Body of pancreas (tissue), 4 donors: ENCODE measurements around the gene ANKMY1. TPM values are rescaled to one million over a fixed set of nuclear protein-coding genes. Genes with fewer than 3 reads are reported as not detected.

ENCODE experiments used
- ATAC-seq: fragments of 150-250 bp; one replicate; pipeline ENCODE4 v1.9.1; 2016
- DNase-seq, 4 donors: peaks; one replicate each; pipeline ENCODE4 v3.0.0-alpha.2; 2019
- H3K27ac ChIP-seq, 4 donors: fragments of 200-600 bp; sonication (generic); 1 replicate in 3 of 4; 2 replicates in 1 of 4; pipeline versions ENCODE4 v1.5.1 to v1.6.1; 2016 to 2019; ENCODE audit warnings: mild to moderate bottlenecking in 1 of 4, mixed read lengths in 1 of 4, moderate library complexity in 1 of 4
- H3K27me3 ChIP-seq, 2 donors: fragments of 200-600 bp; sonication (generic); one replicate each; pipeline ENCODE4 v1.6.0; 2016; ENCODE audit warnings: mild to moderate bottlenecking in 1 of 2
- H3K36me3 ChIP-seq, 2 donors: fragments of 200-600 bp; sonication (generic); replicated peaks in 1 of 2; 2 replicates each; pipeline ENCODE4 v1.5.1; 2016; ENCODE audit warnings: low read depth in 2 of 2; ENCODE audit not compliant: insufficient read depth in 1 of 2
- H3K4me1 ChIP-seq: fragments of 200-600 bp; sonication (generic); one replicate; pipeline ENCODE4 v1.6.0; 2016
- H3K4me3 ChIP-seq, 2 donors: fragments of 200-600 bp; sonication (generic); 1 replicate in 1 of 2; 2 replicates in 1 of 2; pipeline ENCODE4 v1.5.1; 2016 to 2019
- H3K9me3 ChIP-seq, 3 donors: fragments of 200-600 bp; sonication (generic); 1 replicate in 2 of 3; 2 replicates in 1 of 3; pipeline ENCODE4 v1.5.1; 2016
- CTCF ChIP-seq, 7 experiments: fragments of 450-650 bp in 4 of 7; fragments of 200-600 bp in 3 of 7; sonication (generic) in 3 of 7; IDR thresholded peaks; one replicate each; pipeline ENCODE4 v1.5.1; 2016 to 2019; ENCODE audit warnings: antibody characterized with exemption in 7 of 7
- POLR2A ChIP-seq, 3 donors: fragments of 450-650 bp; IDR thresholded peaks; one replicate each; pipeline ENCODE4 v1.6.1; 2016; ENCODE audit warnings: antibody characterized with exemption in 3 of 3, mild to moderate bottlenecking in 2 of 3
- WGBS, 2 donors: methylation state at CpG; one replicate each; pipeline ENCODE4 v1.1.5; 2017; 5-methylcytosine and 5-hydroxymethylcytosine counted together
- intact Hi-C: fragments of 100-400 bp; cut with DNase I; formaldehyde crosslinking; loops from one replicate; pipeline ENCODE4 v1.15.1; 2023
- total RNA-seq, 2 donors: library from RNA; depleted of rRNA; stranded (reverse); fragments of >200 nt; gene quantifications; one replicate each; pipeline ENCODE4 v1.1.0, GENCODE V29; 2016

Gene ANKMY1
- total RNA-seq, 2 donors from 2014 or later: 17.9 to 26.0 TPM

GRCh38 chr2:240448387-240449274 lies 109.2 kb downstream of the ANKMY1 start:
- intact Hi-C loops: loop anchor here (10.0 kb wide), 1 partner anchor 304 kb away; the partner anchor contains the start of gene OTOS
- WGBS, 2 donors: 60 to 84% methylated on average over 2 to 13 of the region's 23 CpGs
- H3K4me3 ChIP-seq: no peak overlapping the region
- no peak for TF ChIP-seq POLR2A (IDR thresholded peaks at IDR 0.05)
- TF ChIP-seq CTCF (IDR thresholded peaks at IDR 0.05): no peak
- ATAC-seq: no peak
- no peaks in the 10 kb centered on the region for H3K36me3 ChIP-seq
- DNase-seq: no peak
- H3K27ac ChIP-seq: no peak overlapping the region
- peaks cover 12% of the 10 kb centered on the region for H3K4me1 ChIP-seq
- H3K27me3 ChIP-seq: no peaks in the 10 kb centered on the region
- no peaks in the 10 kb centered on the region for H3K9me3 ChIP-seq

- no peaks in the 10 kb centered on the region for H3K27me3 ChIP-seq
- no peaks in the 10 kb centered on the region for H3K9me3 ChIP-seq
- DNase-seq (no peak), ATAC-seq (no peak)
- H3K4me3 ChIP-seq: no peak overlapping the region
- H3K36me3 ChIP-seq: no peaks in the 10 kb centered on the region
- peaks cover 11% of the 10 kb centered on the region for H3K4me1 ChIP-seq
- H3K27ac ChIP-seq: no peak overlapping the region
- intact Hi-C loops: loop anchor here (10.0 kb wide), 1 partner anchor 303 kb away; the partner anchor contains the start of gene OTOS
- TF ChIP-seq CTCF (IDR thresholded peaks at IDR 0.05) (no peak), POLR2A (IDR thresholded peaks at IDR 0.05) (no peak)
- 81 to 87% methylated on average over 3 to 15 of the region's 15 CpGs for WGBS, 2 donors
Observed at GRCh38 chr2:240447934-240448333, 109.9 kb downstream of the ANKMY1 start.

GRCh38 chr2:240447331-240447730 lies 110.5 kb downstream of the ANKMY1 start:
- ATAC-seq (no peak), DNase-seq (no peak)
- TF ChIP-seq POLR2A (IDR thresholded peaks at IDR 0.05) (no peak), CTCF (IDR thresholded peaks at IDR 0.05) (no peak)
- Histone ChIP-seq H3K4me1 (peaks cover 9% of the 10 kb centered on the region), H3K9me3 (no peaks in the 10 kb centered on the region), H3K4me3 (no peak overlapping the region), H3K36me3 (no peaks in the 10 kb centered on the region), H3K27ac (no peak overlapping the region), H3K27me3 (no peaks in the 10 kb centered on the region)
- intact Hi-C loops: loop anchor here (10.0 kb wide), 1 partner anchor 303 kb away; the partner anchor contains the start of gene OTOS
- WGBS, 2 donors: 75 to 76% methylated on average over 8 to 10 of the region's 22 CpGs

- Histone ChIP-seq H3K4me3 (no peak overlapping the region), H3K27ac (no peak overlapping the region), H3K27me3 (no peaks in the 10 kb centered on the region), H3K9me3 (no peaks in the 10 kb centered on the region), H3K36me3 (no peaks in the 10 kb centered on the region), H3K4me1 (peaks cover 3% of the 10 kb centered on the region)
- ATAC-seq: no peak
- 79 to 94% methylated on average over 5 to 12 of the region's 12 CpGs for WGBS, 2 donors
- TF ChIP-seq CTCF (IDR thresholded peaks at IDR 0.05) (no peak), POLR2A (IDR thresholded peaks at IDR 0.05) (no peak)
- no peak for DNase-seq
- intact Hi-C loops: loop anchor here (10.0 kb wide), 1 partner anchor 302 kb away; the partner anchor contains the start of gene OTOS
Observed at GRCh38 chr2:240446664-240447175, 111.1 kb downstream of the ANKMY1 start.
